Aorta (tissue), 5 donors: ENCODE measurements around the gene GMEB1. TPM values are rescaled to one million over a fixed set of nuclear protein-coding genes. Genes with fewer than 3 reads are reported as not detected.
"Not testable (repeated sequence)": the region's sequence is repeated elsewhere in the genome, so short reads cannot be mapped to it uniquely, and the experiment has no call there.

ENCODE experiments used
- ATAC-seq: fragments of 200-7000 bp; cut with Tn5 transposase; one replicate; pipeline ENCODE4 v1.9.1; 2022; ENCODE audit warnings: moderate library complexity; ENCODE audit not compliant: low FRiP score
- DNase-seq, 2 donors: peaks; one replicate each; pipeline ENCODE4 v3.0.0-alpha.2; 2020
- H3K27ac ChIP-seq, 2 donors: one replicate each; pipeline ENCODE4 v1.5.1; 2013; ENCODE audit warnings: low read length in 2 of 2, mild to moderate bottlenecking in 2 of 2, moderate library complexity in 2 of 2, control low read depth in 1 of 2, inconsistent platforms in 1 of 2, low read depth in 1 of 2
- H3K27me3 ChIP-seq, 2 donors: one replicate each; pipeline ENCODE4 v1.6.1; 2013; ENCODE audit warnings: control low read depth in 1 of 2, low read length in 1 of 2, mild to moderate bottlenecking in 1 of 2, moderate library complexity in 1 of 2; ENCODE audit not compliant: insufficient read depth in 2 of 2, control insufficient read depth in 1 of 2
- H3K36me3 ChIP-seq, 2 donors: one replicate each; pipeline ENCODE4 v1.6.1; 2013; ENCODE audit warnings: control low read depth in 1 of 2, low read length in 1 of 2, mild to moderate bottlenecking in 1 of 2; ENCODE audit not compliant: insufficient read depth in 2 of 2, control insufficient read depth in 1 of 2
- H3K4me1 ChIP-seq, 2 donors: one replicate each; pipeline ENCODE4 v1.6.1; 2013; ENCODE audit warnings: low read length in 2 of 2, control low read depth in 1 of 2, mild to moderate bottlenecking in 1 of 2, moderate library complexity in 1 of 2; ENCODE audit not compliant: insufficient read depth in 2 of 2, control insufficient read depth in 1 of 2
- H3K4me3 ChIP-seq, 2 donors: one replicate each; pipeline ENCODE4 v1.5.1; 2013; ENCODE audit warnings: low read length in 2 of 2, control low read depth in 1 of 2, mild to moderate bottlenecking in 1 of 2
- H3K9me3 ChIP-seq: one replicate; pipeline ENCODE4 v1.6.1; 2013; ENCODE audit warnings: mild to moderate bottlenecking, low read length; ENCODE audit not compliant: control insufficient read depth
- WGBS, 2 donors: extraction: QIAGEN DNeasy Blood & Tissue Kit; methylation state at CpG; one replicate each; pipeline ENCODE4 v1.1.7; 2013; 5-methylcytosine and 5-hydroxymethylcytosine counted together
- intact Hi-C, 2 donors: fragments of 100-400 bp; cut with DNase I; formaldehyde crosslinking; loops; one replicate each; pipeline versions ENCODE4 v1.14.2 to v1.15.0; 2022
- polyA plus RNA-seq, 2 donors: library from polyadenylated mRNA; stranded (reverse); fragments of 200-250 nt; gene quantifications; one replicate each; pipeline ENCODE4 v1.2.3, GENCODE V29; 2013
- total RNA-seq, 2 donors: library from RNA; stranded (reverse); fragmentation: NEBNext Ultra II Directional; extraction: Animal tissue kit (Norgen Biotek cat#: 25700); gene quantifications; one replicate each; pipeline ENCODE4 v1.2.1, GENCODE V29; 2021
- donor health status: healthy with polysubstance abuse.
- donor health status: Bipolar disorder and iron deficiency.
- donor health status: DM: no; HTN: no; CAD: no.
- donor health status: DM: no; HTN: no; CAD: no.
- donor health status: DM: yes; HTN: yes; CAD: no.

GMEB1 gene
- total and polyA plus RNA-seq, 4 donors, result 4.1 to 11.9 (median 7.6) TPM

GRCh38 chr1:28645406-28645805 lies 23.2 kb upstream of the GMEB1 start:
- H3K9me3 ChIP-seq, H3K36me3 ChIP-seq, H3K27ac ChIP-seq, ATAC-seq, DNase-seq, H3K27me3 ChIP-seq, H3K4me3 ChIP-seq, H3K4me1 ChIP-seq: not testable (repeated sequence)
- intact Hi-C loops, result loop anchor here (5.0 to 10.0 kb wide), 2 partner anchors 92 to 229 kb away; partner anchors contain the start of gene YTHDF2 (in 1 of the 2)
- 97% methylated on average over 11 of the region's 11 CpGs for WGBS, 2 donors

DNA sequence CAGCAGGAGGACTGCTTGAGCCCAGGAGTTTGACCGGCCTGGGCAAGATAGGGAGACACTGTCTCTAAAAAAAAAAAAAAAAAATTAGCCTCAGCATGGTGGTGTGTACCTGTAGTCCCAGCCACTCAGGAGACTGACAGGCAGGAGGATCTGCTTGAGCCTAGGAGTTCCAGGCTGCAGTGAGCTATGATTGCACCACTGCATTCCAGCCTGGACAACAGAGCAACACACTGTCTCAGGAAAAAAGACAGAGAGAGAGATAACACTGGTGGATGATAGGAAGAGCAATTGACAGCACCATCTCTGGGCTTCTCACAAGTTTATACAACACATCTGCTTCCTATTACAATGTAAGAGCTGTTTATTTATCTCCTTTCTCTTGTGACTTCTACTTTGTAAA lies 22.5 kb upstream of the GMEB1 start:
- H3K4me1 ChIP-seq, result no peaks in the 10 kb centered on the region
- no peak overlapping the region for H3K4me3 ChIP-seq
- WGBS, 2 donors, result 93 to 95% methylated on average over 1 of the region's 1 CpG
- ATAC-seq, result no peak
- no peaks in the 10 kb centered on the region for H3K27me3 ChIP-seq
- no peaks in the 10 kb centered on the region for H3K9me3 ChIP-seq
- DNase-seq, result no peak
- no peak overlapping the region for H3K27ac ChIP-seq
- intact Hi-C loops, result loop anchor here (5.0 to 10.0 kb wide), 2 partner anchors 91 to 229 kb away; partner anchors contain the start of gene YTHDF2 (in 1 of the 2)
- no peaks in the 10 kb centered on the region for H3K36me3 ChIP-seq

GRCh38 chr1:28648008-28648473 lies 20.5 kb upstream of the GMEB1 start:
- Histone ChIP-seq H3K27me3 (no peaks in the 10 kb centered on the region), H3K4me3 (peak overlapping the region in 1 of 2 donors; percentile 44), H3K4me1 (no peaks in the 10 kb centered on the region), H3K27ac (peak overlapping the region; percentile 77 to 90), H3K36me3 (no peaks in the 10 kb centered on the region), H3K9me3 (no peaks in the 10 kb centered on the region)
- ATAC-seq (peak; percentile 97), DNase-seq (peak; percentile 96)
- intact Hi-C loops, result loop anchor here (1.0 to 10.0 kb wide), 4 partner anchors 20 to 227 kb away; partner anchors contain the start of genes YTHDF2 (in 2 of the 2) and GMEB1 (in 1 of the 2)
- 2% methylated on average over 18 of the region's 18 CpGs for WGBS, 2 donors

GRCh38 chr1:28648474-28649198 lies 19.9 kb upstream of the GMEB1 start, which contains the start of gene RNU11:
Gene RNU11, plus strand, starts transcription at chr1:28648600.
- peak within 1 kb of the TSS; percentile 83 to 90 for H3K27ac ChIP-seq
- H3K4me1 ChIP-seq, result no peaks in the 10 kb centered on the region
- peak; percentile 86 to 92 for DNase-seq
- 1% methylated on average over 28 of the region's 28 CpGs for WGBS, 2 donors
- intact Hi-C loops, result loop anchor here (1.0 to 10.0 kb wide), 4 partner anchors 20 to 226 kb away; partner anchors contain the start of genes YTHDF2 (in 2 of the 2) and GMEB1 (in 1 of the 2)
- peak within 1 kb of the TSS in 1 of 2 donors; percentile 44 for H3K4me3 ChIP-seq
- H3K36me3 ChIP-seq, result no peaks in the 10 kb centered on the region
- no peaks in the 10 kb centered on the region for H3K27me3 ChIP-seq
- peak; percentile 93 for ATAC-seq
- H3K9me3 ChIP-seq, result no peaks in the 10 kb centered on the region

- H3K4me1 ChIP-seq, H3K9me3 ChIP-seq, H3K36me3 ChIP-seq, H3K27me3 ChIP-seq, DNase-seq, H3K4me3 ChIP-seq, ATAC-seq, intact Hi-C loops, H3K27ac ChIP-seq: not testable (repeated sequence)
- 81 to 82% methylated on average over 13 of the region's 13 CpGs for WGBS, 2 donors
Observed at GRCh38 chr1:28653063-28653462, 15.5 kb upstream of the GMEB1 start.

- DNase-seq, result peak in 1 of 2 donors; percentile 13
- H3K27me3 ChIP-seq, H3K36me3 ChIP-seq, H3K27ac ChIP-seq, H3K9me3 ChIP-seq, H3K4me1 ChIP-seq, ATAC-seq, H3K4me3 ChIP-seq, intact Hi-C loops: not testable (repeated sequence)
- 59 to 64% methylated on average over 3 of the region's 3 CpGs for WGBS, 2 donors
Observed at GRCh38 chr1:28653870-28654269, 14.7 kb upstream of the GMEB1 start.

DNA sequence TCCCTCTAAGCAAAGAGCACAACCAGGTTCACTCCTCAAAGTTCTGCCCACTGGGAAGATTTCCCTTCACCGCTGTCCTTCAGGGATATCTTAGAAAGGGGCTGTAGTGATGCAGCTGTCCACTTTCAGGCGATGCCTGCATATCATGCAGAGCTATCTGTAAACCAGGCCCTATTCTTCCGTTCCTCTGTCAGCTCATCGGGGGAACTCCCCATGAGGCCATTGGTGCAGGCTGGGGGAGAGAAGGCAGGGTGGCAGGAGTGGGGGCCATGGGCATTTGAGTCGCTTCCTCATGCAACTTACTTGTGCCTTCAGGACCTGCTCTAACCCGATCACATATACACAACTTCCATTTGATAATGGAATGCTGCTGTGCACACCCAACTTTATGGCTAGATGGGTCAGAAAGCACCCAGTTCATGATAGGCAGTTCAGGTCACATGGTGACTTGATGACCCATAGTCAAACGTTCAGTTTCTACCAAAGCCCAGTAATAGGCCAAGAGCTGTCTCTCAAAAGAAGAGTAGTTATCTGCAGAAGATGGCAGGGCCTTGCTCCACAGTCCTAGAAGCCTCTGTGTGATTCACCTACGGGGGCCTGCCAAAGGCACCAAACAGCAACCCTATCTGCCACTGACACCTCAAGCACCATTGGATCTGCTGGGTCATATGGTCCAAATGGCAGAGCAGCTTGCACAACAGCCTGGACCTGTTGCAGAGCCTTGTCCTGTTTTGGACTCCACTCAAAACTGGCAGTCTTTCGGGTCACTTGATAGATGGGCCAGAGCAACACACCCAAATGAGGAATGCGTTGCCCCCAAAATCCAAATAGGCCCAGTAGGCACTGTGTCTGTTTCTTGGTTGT lies 12.9 kb upstream of the GMEB1 start:
- H3K36me3 ChIP-seq, ATAC-seq, H3K9me3 ChIP-seq, intact Hi-C loops, H3K4me1 ChIP-seq, H3K4me3 ChIP-seq, H3K27me3 ChIP-seq, H3K27ac ChIP-seq: not testable (repeated sequence)
- peak in 1 of 2 donors; percentile 27 for DNase-seq
- 84 to 86% methylated on average over 10 of the region's 10 CpGs for WGBS, 2 donors

GRCh38 chr1:28656335-28656734 lies 12.2 kb upstream of the GMEB1 start:
- Histone ChIP-seq H3K9me3 (no peaks in the 10 kb centered on the region), H3K4me3 (no peak overlapping the region), H3K27ac (no peak overlapping the region), H3K27me3 (no peaks in the 10 kb centered on the region), H3K36me3 (no peaks in the 10 kb centered on the region), H3K4me1 (no peaks in the 10 kb centered on the region)
- WGBS, 2 donors, result 93% methylated on average over 6 of the region's 6 CpGs
- no peak for ATAC-seq
- intact Hi-C loops, result no loop called here
- no peak for DNase-seq
